Heart left ventricle (tissue), 13 donors: ENCODE results near the gene NFIA.

Experiments used
- CTCF ChIP-seq, 12 donors: fragments of 200-600 bp; sonication (generic) in 4 of 12; IDR thresholded peaks; one replicate each; pipeline versions ENCODE4 v1.5.0 to v1.8.0; 2018 to 2022; ENCODE audit warnings: antibody characterized with exemption in 12 of 12, mild to moderate bottlenecking in 5 of 12
- POLR2A ChIP-seq, 2 donors: fragments of 450-650 bp; IDR thresholded peaks; one replicate each; pipeline ENCODE4 v1.6.1; 2017; ENCODE audit warnings: antibody characterized with exemption in 2 of 2, mild to moderate bottlenecking in 2 of 2, moderate library complexity in 2 of 2
- donor health status: ischemic (EF 13 %, LVEDD 7.1; RV severe dilation, severe dysfunction).
- donor health status: DM: no; HTN: yes; CAD: no.
- donor health status: DM: no; HTN: no; CAD: no.
- donor health status: ischemic (EF 25% LVEDD 6.9; RV normal size, moderate dysfunction).
- donor health status: ischemic (EF 25% LVEDD 5.7; RV mildly dilated, moderate dysfunction).
- donor health status: ischemic (EF 35%, LVEDD 5.7; RV mildly dilated, moderate dysfunction).
- donor health status: nonischemic (EF 11% LVEDD 7.7; RV severe dilation, severe dysfunction).
- donor health status: DM: yes; HTN: yes; CAD: no.
- donor health status: PGD.
- donor health status: ischemic (EF 29% LVEDD 5.4; RV normal size, mild dysfunction).
- donor health status: nonischemic (EF 23%, LVEDD 6.1; RV moderate dilation, normal function).

- TF ChIP-seq CTCF (IDR thresholded peaks at IDR 0.05) (no peak), POLR2A (IDR thresholded peaks at IDR 0.05) (no peak)
Measured at GRCh38 chr1:61067446-61068019, 14.8 kb upstream of the NFIA start.
